Measurements from ENCODE around the gene PCCA. TPM values are rescaled to one million over a fixed set of nuclear protein-coding genes. Genes with fewer than 3 reads are reported as not detected.

Gene PCCA
- total RNA-seq, 2 donors from 2014 or later: 19.6 to 38.6 TPM

- Histone ChIP-seq H3K27ac (peak overlapping the region in 1 of 2 donors; percentile 50), H3K27me3 (no peaks in the 10 kb centered on the region), H3K9me3 (no peaks in the 10 kb centered on the region), H3K36me3 (no peaks in the 10 kb centered on the region), H3K4me3 (no peak overlapping the region), H3K4me1 (no peaks in the 10 kb centered on the region)
- DNase-seq (ENCODE audit: low spot score): no peak
- TF ChIP-seq CTCF (IDR thresholded peaks at IDR 0.05): no peak
Observed at GRCh38 chr13:100394005-100394695, 305.3 kb downstream of the PCCA start.

GRCh38 chr13:100395698-100396373 is 306.9 kb downstream of the PCCA start:
- no peak for DNase-seq (ENCODE audit: low spot score)
- Histone ChIP-seq H3K36me3 (no peaks in the 10 kb centered on the region), H3K27ac (no peak overlapping the region), H3K9me3 (no peaks in the 10 kb centered on the region), H3K4me3 (no peak overlapping the region), H3K27me3 (no peaks in the 10 kb centered on the region), H3K4me1 (no peaks in the 10 kb centered on the region)
- no peak for TF ChIP-seq CTCF (IDR thresholded peaks at IDR 0.05)

DNA sequence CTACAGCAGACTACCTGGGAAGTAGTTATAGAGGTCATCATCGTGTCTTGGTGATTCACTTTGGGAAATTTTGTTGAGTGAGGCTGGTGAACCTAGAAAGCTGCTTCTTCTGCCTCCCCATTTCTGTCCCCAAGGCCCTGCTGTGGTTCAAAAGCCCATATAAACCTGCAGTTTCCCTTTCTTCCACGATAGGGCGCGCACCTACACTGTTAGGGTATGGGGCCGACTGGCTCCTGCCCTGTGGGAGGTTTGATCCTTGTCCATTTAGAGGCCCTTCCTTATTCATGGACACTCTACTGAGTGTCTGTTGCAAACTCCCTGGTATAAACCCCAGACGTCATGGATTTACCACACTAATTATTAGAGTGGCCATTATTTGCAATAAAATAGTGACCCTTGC is 307.9 kb downstream of the PCCA start:
- Histone ChIP-seq H3K27ac (no peak overlapping the region), H3K4me3 (no peak overlapping the region), H3K36me3 (no peaks in the 10 kb centered on the region), H3K9me3 (no peaks in the 10 kb centered on the region), H3K4me1 (no peaks in the 10 kb centered on the region), H3K27me3 (no peaks in the 10 kb centered on the region)
- TF ChIP-seq CTCF (IDR thresholded peaks at IDR 0.05): no peak
- no peak for DNase-seq (ENCODE audit: low spot score)

GRCh38 chr13:100397627-100398026 is 308.7 kb downstream of the PCCA start:
- DNase-seq (ENCODE audit: low spot score): no peak
- Histone ChIP-seq H3K27me3 (no peaks in the 10 kb centered on the region), H3K27ac (no peak overlapping the region), H3K9me3 (no peaks in the 10 kb centered on the region), H3K36me3 (no peaks in the 10 kb centered on the region), H3K4me3 (no peak overlapping the region), H3K4me1 (no peaks in the 10 kb centered on the region)
- no peak for TF ChIP-seq CTCF (IDR thresholded peaks at IDR 0.05)

- no peaks in the 10 kb centered on the region for H3K4me1 ChIP-seq
- no peak for TF ChIP-seq CTCF (IDR thresholded peaks at IDR 0.05)
- no peaks in the 10 kb centered on the region for H3K9me3 ChIP-seq
- H3K4me3 ChIP-seq: no peak overlapping the region
- no peak overlapping the region for H3K27ac ChIP-seq
- no peak for DNase-seq (ENCODE audit: low spot score)
- no peaks in the 10 kb centered on the region for H3K36me3 ChIP-seq
- H3K27me3 ChIP-seq: no peaks in the 10 kb centered on the region
Observed at GRCh38 chr13:100398360-100398759, 309.5 kb downstream of the PCCA start.
